ENCODE measurements around the gene SAMD11. TPM values are rescaled to one million over a fixed set of nuclear protein-coding genes. Genes with fewer than 3 reads are reported as not detected.

SAMD11 gene
- total and polyA plus RNA-seq, 2 experiments from 2014 or later: 8.2 to 40.9 TPM

DNA sequence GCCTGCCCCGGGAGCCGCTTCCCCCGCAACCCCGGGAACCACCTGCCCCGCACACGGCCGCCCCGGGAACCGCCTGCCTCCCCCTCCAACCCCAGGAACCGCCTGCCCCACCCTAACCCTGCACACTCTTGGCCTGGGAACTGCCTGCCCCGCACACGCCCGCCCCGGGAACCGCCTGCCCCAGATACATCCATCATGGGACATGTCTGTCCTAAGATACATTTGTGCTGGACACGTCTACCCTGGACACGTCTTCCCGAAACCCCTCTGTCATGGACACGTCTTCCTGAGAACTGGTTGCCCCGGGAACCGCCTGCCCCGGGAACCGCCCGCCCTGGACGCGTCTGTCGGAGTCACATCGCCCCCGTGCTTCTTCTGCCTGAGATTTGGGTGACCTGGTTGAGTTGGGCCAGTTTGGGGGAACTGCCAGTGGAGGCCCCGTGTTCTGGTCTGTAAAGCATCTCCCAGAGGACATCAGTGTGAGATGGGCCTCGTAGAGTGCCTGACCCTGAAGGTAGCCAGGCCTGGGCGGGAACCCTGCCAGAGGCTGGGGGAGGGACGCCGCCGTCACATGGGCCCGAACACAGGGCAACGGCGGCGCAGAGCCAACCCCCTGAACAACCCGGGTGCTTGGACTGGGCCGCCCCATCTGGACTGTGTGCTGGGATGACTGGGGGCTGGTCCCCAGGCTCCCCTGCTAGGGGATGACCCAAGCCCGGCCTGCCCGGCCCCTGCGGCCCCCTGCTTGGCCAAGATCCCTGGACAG, 54.5 kb downstream of the SAMD11 start:
- Histone ChIP-seq H3F3A (ENCODE audit: insufficient read depth) (no peaks in the 10 kb centered on the region), H3K27ac (no peak overlapping the region), H2AFZ (no peak overlapping the region), H3K4me3 (no peak overlapping the region), H3K9me2 (ENCODE audit: insufficient read depth) (no peaks in the 10 kb centered on the region), H3K9me3 (ENCODE audit: low read depth) (no peaks in the 10 kb centered on the region), H3K79me2 (ENCODE audit: insufficient read depth) (no peaks in the 10 kb centered on the region), H3K4me1 (ENCODE audit: insufficient read depth) (no peaks in the 10 kb centered on the region), H4K20me1 (ENCODE audit: insufficient read depth) (no peaks in the 10 kb centered on the region), H3K36me3 (ENCODE audit: low read depth) (no peaks in the 10 kb centered on the region), H3K4me2 (ENCODE audit: unreplicated experiment) (no peak overlapping the region), H3K27me3 (replicated peaks; ENCODE audit: insufficient read depth) (peaks cover 5% of the 10 kb centered on the region), H3K9ac (no peak overlapping the region)
- DNase-seq: no peak
- in situ Hi-C loops (cut with MboI): no loop called here
- no peak for TF ChIP-seq EZH2 (IDR thresholded peaks at IDR 0.05; ENCODE audit: insufficient read depth, poor library complexity, severe bottlenecking)
- TF ChIP-seq EZH2phosphoT487 (IDR thresholded peaks at IDR 0.05; ENCODE audit: insufficient read depth, low read depth): no peak
- WGBS, 2 experiments (ENCODE audit: low coverage in 1 of 2, low lambda C conversion rate in 2 of 2, missing lambda C conversion rate in 2 of 2): 82 to 84% methylated on average over 29 to 40 of the region's 44 CpGs

DNA sequence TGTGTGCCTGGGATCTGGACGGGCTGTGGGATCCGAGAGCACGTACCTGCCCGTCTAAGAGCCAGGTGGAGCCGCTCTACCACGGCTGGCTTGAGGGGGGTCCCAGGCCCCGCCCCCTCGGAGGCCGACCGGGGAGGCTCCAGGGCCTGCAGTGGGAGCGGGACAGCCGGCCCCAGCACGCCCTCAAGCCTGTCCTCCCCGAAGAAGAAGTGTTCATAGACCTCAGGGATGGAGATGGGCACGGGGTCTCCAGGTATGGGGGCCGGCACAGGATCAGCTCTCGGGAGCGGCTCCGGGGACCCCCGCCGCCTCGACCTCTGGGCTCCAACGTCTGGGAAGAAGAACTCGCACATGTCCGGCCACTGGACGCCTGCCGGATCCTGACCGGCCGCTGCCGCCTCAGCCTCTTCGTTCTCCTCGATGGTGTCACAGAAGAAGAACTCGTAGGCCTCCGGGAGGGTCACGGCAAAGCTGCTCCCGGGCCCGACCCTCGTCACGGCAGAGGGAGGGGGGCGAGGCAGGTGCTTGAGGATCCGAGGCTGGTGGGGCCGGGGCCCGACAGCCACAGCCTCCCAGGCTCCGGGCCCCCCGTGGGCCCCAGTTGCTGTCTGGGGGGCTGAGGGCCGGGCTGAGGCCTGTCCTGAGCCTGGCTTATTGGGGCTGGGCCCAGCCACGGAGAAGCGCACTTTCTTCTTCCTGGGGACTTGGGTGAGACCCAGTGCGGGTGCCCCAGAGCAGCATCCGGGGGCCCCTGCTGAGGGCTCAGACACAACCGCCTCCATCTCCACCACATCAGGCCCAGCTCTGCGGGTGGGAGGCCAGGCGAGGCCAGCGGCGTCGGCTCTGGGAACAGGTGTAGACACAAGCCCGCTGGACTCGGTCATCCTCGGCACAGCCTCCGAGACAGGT, 55.4 kb downstream of the SAMD11 start:
- Histone ChIP-seq H3K36me3 (ENCODE audit: low read depth) (no peaks in the 10 kb centered on the region), H3K4me2 (ENCODE audit: unreplicated experiment) (no peak overlapping the region), H4K20me1 (ENCODE audit: insufficient read depth) (no peaks in the 10 kb centered on the region), H3F3A (ENCODE audit: insufficient read depth) (no peaks in the 10 kb centered on the region), H3K4me3 (no peak overlapping the region), H3K9me2 (ENCODE audit: insufficient read depth) (no peaks in the 10 kb centered on the region), H3K79me2 (ENCODE audit: insufficient read depth) (no peaks in the 10 kb centered on the region), H3K9me3 (ENCODE audit: low read depth) (no peaks in the 10 kb centered on the region), H3K9ac (no peak overlapping the region), H3K4me1 (ENCODE audit: insufficient read depth) (no peaks in the 10 kb centered on the region), H3K27me3 (replicated peaks; ENCODE audit: insufficient read depth) (peaks cover 10% of the 10 kb centered on the region), H2AFZ (no peak overlapping the region), H3K27ac (no peak overlapping the region)
- TF ChIP-seq EZH2phosphoT487 (IDR thresholded peaks at IDR 0.05; ENCODE audit: insufficient read depth, low read depth) (no peak), EZH2 (IDR thresholded peaks at IDR 0.05; ENCODE audit: insufficient read depth, poor library complexity, severe bottlenecking) (no peak)
- 73 to 78% methylated on average over 38 to 52 of the region's 60 CpGs for WGBS, 2 experiments (ENCODE audit: low coverage in 1 of 2, low lambda C conversion rate in 2 of 2, missing lambda C conversion rate in 2 of 2)
- in situ Hi-C loops (cut with MboI): no loop called here
- DNase-seq: no peak

DNA sequence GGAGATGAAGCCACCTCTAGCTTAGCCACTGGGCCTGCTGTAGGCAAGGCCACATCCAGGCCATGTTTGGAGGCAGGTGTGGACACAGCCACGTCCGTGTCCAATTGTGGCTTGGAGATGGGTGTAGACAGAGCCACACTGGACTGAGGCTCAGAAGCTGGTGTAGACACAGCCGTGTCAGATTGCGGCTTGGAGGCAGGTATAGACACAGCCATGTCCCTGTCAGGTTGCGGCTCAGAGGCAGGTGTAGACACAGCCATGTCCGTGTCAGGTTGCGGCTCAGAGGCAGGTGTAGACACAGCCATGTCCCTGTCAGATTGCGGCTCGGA, 56.0 kb downstream of the SAMD11 start:
- Histone ChIP-seq H3F3A (ENCODE audit: insufficient read depth) (no peaks in the 10 kb centered on the region), H3K4me1 (ENCODE audit: insufficient read depth) (no peaks in the 10 kb centered on the region), H3K27ac (no peak overlapping the region), H3K4me2 (ENCODE audit: unreplicated experiment) (no peak overlapping the region), H3K79me2 (ENCODE audit: insufficient read depth) (no peaks in the 10 kb centered on the region), H3K9ac (no peak overlapping the region), H4K20me1 (ENCODE audit: insufficient read depth) (no peaks in the 10 kb centered on the region), H3K36me3 (ENCODE audit: low read depth) (no peaks in the 10 kb centered on the region), H3K9me2 (ENCODE audit: insufficient read depth) (no peaks in the 10 kb centered on the region), H3K4me3 (no peak overlapping the region), H3K27me3 (replicated peaks; ENCODE audit: insufficient read depth) (peaks cover 10% of the 10 kb centered on the region), H2AFZ (no peak overlapping the region), H3K9me3 (ENCODE audit: low read depth) (no peaks in the 10 kb centered on the region)
- TF ChIP-seq EZH2 (IDR thresholded peaks at IDR 0.05; ENCODE audit: insufficient read depth, poor library complexity, severe bottlenecking): no peak
- no peak for TF ChIP-seq EZH2phosphoT487 (IDR thresholded peaks at IDR 0.05; ENCODE audit: insufficient read depth, low read depth)
- no peak for DNase-seq
- WGBS, 2 experiments (ENCODE audit: low coverage in 1 of 2, low lambda C conversion rate in 2 of 2, missing lambda C conversion rate in 2 of 2): 83 to 84% methylated on average over 9 of the region's 9 CpGs
- in situ Hi-C loops (cut with MboI): no loop called here

DNA sequence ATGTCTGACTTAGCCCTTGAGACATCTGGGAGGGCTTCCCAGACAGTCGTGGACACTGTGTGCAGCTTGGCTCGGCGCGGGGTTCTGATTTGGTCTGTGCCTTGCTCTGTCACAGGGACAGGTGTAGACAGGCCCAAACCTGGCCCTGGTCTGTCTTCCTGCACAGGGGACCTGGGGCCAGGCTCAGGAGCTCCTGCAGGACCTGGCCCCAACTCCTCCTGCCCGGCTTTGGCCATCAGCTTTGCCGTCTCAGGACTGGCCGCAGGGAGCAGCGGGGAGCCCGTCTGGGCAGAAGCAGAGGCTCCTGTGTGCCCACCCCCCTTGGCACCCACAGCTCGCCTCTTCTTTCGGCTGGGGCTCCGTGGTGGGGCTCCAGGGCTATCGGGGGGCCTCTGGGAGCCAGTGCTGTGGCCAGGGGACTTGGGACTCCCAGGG, 56.4 kb downstream of the SAMD11 start:
- TF ChIP-seq EZH2 (IDR thresholded peaks at IDR 0.05; ENCODE audit: insufficient read depth, poor library complexity, severe bottlenecking): no peak
- TF ChIP-seq EZH2phosphoT487 (IDR thresholded peaks at IDR 0.05; ENCODE audit: insufficient read depth, low read depth): no peak
- 67 to 71% methylated on average over 13 of the region's 13 CpGs for WGBS, 2 experiments (ENCODE audit: low coverage in 1 of 2, low lambda C conversion rate in 2 of 2, missing lambda C conversion rate in 2 of 2)
- H3K9ac ChIP-seq: no peak overlapping the region

More for the DNA sequence above, 56.4 kb downstream of the SAMD11 start:
- DNase-seq: no peak
- in situ Hi-C loops (cut with MboI): no loop called here
- Histone ChIP-seq H3K27ac (no peak overlapping the region), H3K4me2 (ENCODE audit: unreplicated experiment) (no peak overlapping the region), H3K9me3 (ENCODE audit: low read depth) (no peaks in the 10 kb centered on the region), H4K20me1 (ENCODE audit: insufficient read depth) (no peaks in the 10 kb centered on the region), H3K9me2 (ENCODE audit: insufficient read depth) (no peaks in the 10 kb centered on the region), H3K79me2 (ENCODE audit: insufficient read depth) (no peaks in the 10 kb centered on the region), H3K4me1 (ENCODE audit: insufficient read depth) (no peaks in the 10 kb centered on the region), H2AFZ (no peak overlapping the region), H3K27me3 (replicated peaks; ENCODE audit: insufficient read depth) (peaks cover 10% of the 10 kb centered on the region), H3K36me3 (ENCODE audit: low read depth) (no peaks in the 10 kb centered on the region), H3K4me3 (no peak overlapping the region), H3F3A (ENCODE audit: insufficient read depth) (no peaks in the 10 kb centered on the region)

Data from GM23248 (cell line).